OCI-LY1 (cell line): Measurements from ENCODE around the gene STAG1.

Source experiments
- CTCF ChIP-seq: fragments of 200-600 bp; sonication (generic), shearing (Covaris generic); IDR thresholded peaks from 2 replicates; pipeline ENCODE4 v1.5.1; 2017; ENCODE audit warnings: mild to moderate bottlenecking, antibody characterized with exemption, low read length, moderate library complexity, mixed read lengths
- EZH2 ChIP-seq: fragments of 200-600 bp; sonication (generic), shearing (Covaris generic); IDR thresholded peaks from 2 replicates; pipeline ENCODE4 v1.8.0; 2017; ENCODE audit warnings: borderline replicate concordance, mixed run types, mild to moderate bottlenecking, antibody characterized with exemption, low read length, moderate library complexity, mixed read lengths

GRCh38 chr3:136366289-136366688 is 385.9 kb downstream of the STAG1 start:
- TF ChIP-seq CTCF (no peak), EZH2 (no peak)
